GM12865 (cell line): ENCODE data around the gene TENM3.

Experiments used
- DNase-seq: peaks from one replicate; pipeline ENCODE4 v3.0.0; 2010; ENCODE audit warnings: low read depth
- H3K4me3 ChIP-seq: 2 replicates; pipeline ENCODE4 v1.5.1; 2011; ENCODE audit warnings: mild to moderate bottlenecking, low read depth, low read length, control low read depth
- CTCF ChIP-seq: IDR thresholded peaks from 2 replicates; pipeline ENCODE4 v1.5.1; 2011; ENCODE audit warnings: low read length, control low read depth, low read depth, inconsistent platforms; ENCODE audit not compliant: insufficient read depth; ENCODE audit errors: missing control alignments

Gene TENM3

GRCh38 chr4:182339221-182339641, 96.0 kb downstream of the TENM3 start:
- TF ChIP-seq CTCF: no peak
- no peak overlapping the region for H3K4me3 ChIP-seq
- no peak for DNase-seq

- no peak overlapping the region for H3K4me3 ChIP-seq
- no peak for TF ChIP-seq CTCF
- DNase-seq: no peak
Measured at GRCh38 chr4:182343453-182343852, 100.3 kb downstream of the TENM3 start.

- no peak for TF ChIP-seq CTCF
- no peak for DNase-seq
- no peak overlapping the region for H3K4me3 ChIP-seq
Measured at GRCh38 chr4:182344968-182345367, 101.8 kb downstream of the TENM3 start.

GRCh38 chr4:182346250-182346649, 103.0 kb downstream of the TENM3 start:
- H3K4me3 ChIP-seq: no peak overlapping the region
- TF ChIP-seq CTCF: no peak
- DNase-seq: no peak

- no peak for TF ChIP-seq CTCF
- no peak overlapping the region for H3K4me3 ChIP-seq
- DNase-seq: no peak
Measured at GRCh38 chr4:182346675-182347375, 103.6 kb downstream of the TENM3 start.

GRCh38 chr4:182348779-182349326, 105.7 kb downstream of the TENM3 start:
- TF ChIP-seq CTCF: no peak
- DNase-seq: no peak

GRCh38 chr4:182350041-182350440, 106.8 kb downstream of the TENM3 start:
- TF ChIP-seq CTCF: no peak
- no peak for DNase-seq
- no peak overlapping the region for H3K4me3 ChIP-seq

More at GRCh38 chr4:182348779-182349326, 105.7 kb downstream of the TENM3 start:
- no peak overlapping the region for H3K4me3 ChIP-seq
